ENCODE data around the gene TRIP12.
"Not testable (repeated sequence)": the region's sequence is repeated elsewhere in the genome, so short reads cannot be mapped to it uniquely, and the experiment has no call there.

Gene TRIP12

GRCh38 chr2:229879191-229879950, 42.4 kb downstream of the TRIP12 start:
- DNase-seq, result no peak

GRCh38 chr2:229875549-229875948, 46.3 kb downstream of the TRIP12 start:
- no peak for DNase-seq

- no peak for DNase-seq
Observed at GRCh38 chr2:229874647-229875046, 47.2 kb downstream of the TRIP12 start.

- DNase-seq, result no peak
Observed at GRCh38 chr2:229873123-229873581, 48.7 kb downstream of the TRIP12 start.

- no peak for DNase-seq
Observed at GRCh38 chr2:229870903-229871656, 50.7 kb downstream of the TRIP12 start.

GRCh38 chr2:229869226-229869625, 52.6 kb downstream of the TRIP12 start:
- DNase-seq, result no peak

- no peak for DNase-seq
Observed at GRCh38 chr2:229868794-229869193, 53.0 kb downstream of the TRIP12 start.

GRCh38 chr2:229865033-229865432, 56.8 kb downstream of the TRIP12 start:
- no peak for DNase-seq

GRCh38 chr2:229861431-229861830, 60.4 kb downstream of the TRIP12 start:
- no peak for DNase-seq

- no peak for DNase-seq
Observed at GRCh38 chr2:229860334-229860733, 61.5 kb downstream of the TRIP12 start.

GRCh38 chr2:229858351-229858750, 63.5 kb downstream of the TRIP12 start:
- no peak for DNase-seq

GRCh38 chr2:229857634-229858033, 64.2 kb downstream of the TRIP12 start:
- DNase-seq, result no peak

- no peak for DNase-seq
Observed at GRCh38 chr2:229856413-229856812, 65.4 kb downstream of the TRIP12 start.

GRCh38 chr2:229855116-229855515, 66.7 kb downstream of the TRIP12 start:
- no peak for DNase-seq

- no peak for DNase-seq
Observed at GRCh38 chr2:229852565-229852964, 69.2 kb downstream of the TRIP12 start.

GRCh38 chr2:229851870-229852269, 69.9 kb downstream of the TRIP12 start:
- DNase-seq, result no peak

GRCh38 chr2:229850355-229851275, 71.2 kb downstream of the TRIP12 start:
- DNase-seq, result not testable (repeated sequence)

- DNase-seq, result no peak
Observed at GRCh38 chr2:229849073-229849472, 72.7 kb downstream of the TRIP12 start.

GRCh38 chr2:229843613-229844012, 78.2 kb downstream of the TRIP12 start:
- no peak for DNase-seq

- no peak for DNase-seq
Observed at GRCh38 chr2:229838729-229839128, 83.1 kb downstream of the TRIP12 start.

GRCh38 chr2:229836847-229837246, 85.0 kb downstream of the TRIP12 start:
- DNase-seq, result no peak

All from nucleus accumbens (tissue), 56 donors.